IMR-90 (cell line): ENCODE data around the gene EMID1. TPM values are rescaled to one million over a fixed set of nuclear protein-coding genes. Genes with fewer than 3 reads are reported as not detected.
A peak's percentile ranks its signal among the peaks of the same experiment; 100 is the strongest.

Experiments used
- ATAC-seq: fragments of 200-7000 bp; cut with Tn5 transposase; 2 replicates; pipeline ENCODE4 v1.9.1; 2020; ENCODE audit warnings: low read depth, mild to moderate bottlenecking, moderate library complexity
- BruUV-seq: library from RNA; stranded (reverse); fragments of 400-500 nt; replicated peaks from 2 replicates; lab custom pipeline; 2021; lab: Mats Ljungman, UMichigan
- CTCF ChIA-PET: fragments of 300-600 bp; formaldehyde crosslinking; extraction: SDS; loops from one replicate; lab custom pipeline; 2021; ENCODE audit warnings: antibody characterized with exemption; lab: Yijun Ruan, JAX
- POLR2A ChIA-PET: fragments of 300-600 bp; sonication (Branson Sonifier 250); formaldehyde crosslinking; loops from one replicate; lab custom pipeline; 2022; ENCODE audit warnings: antibody characterized with exemption; ENCODE audit not compliant: unreplicated experiment; lab: Charles Lee
- DNase-seq: peaks from one replicate; pipeline ENCODE4 v3.0.0; 2013
- H2AFZ ChIP-seq: replicated peaks from 2 replicates; pipeline ENCODE3; 2013; ENCODE audit warnings: low read length, mild to moderate bottlenecking; ENCODE audit not compliant: poor library complexity
- H2AK5ac ChIP-seq: 2 replicates; pipeline ENCODE4 v1.6.1; 2013; ENCODE audit warnings: low read depth, low read length, inconsistent platforms
- H2AK9ac ChIP-seq: replicated peaks from 2 replicates; pipeline ENCODE3; 2013; ENCODE audit warnings: mild to moderate bottlenecking, low read depth, low read length, moderate library complexity; ENCODE audit not compliant: poor library complexity
- H2BK120ac ChIP-seq: 2 replicates; pipeline ENCODE4 v1.6.1; 2013; ENCODE audit warnings: low read depth, low read length, inconsistent platforms
- H2BK15ac ChIP-seq: 3 replicates; pipeline ENCODE4 v1.6.1; 2013; ENCODE audit warnings: low read depth, low read length, inconsistent platforms
- H2BK20ac ChIP-seq: 2 replicates; pipeline ENCODE4 v1.6.1; 2013; ENCODE audit warnings: low read depth, mild to moderate bottlenecking, inconsistent platforms, low read length, moderate library complexity
- H2BK5ac ChIP-seq: 2 replicates; pipeline ENCODE4 v1.6.1; 2013; ENCODE audit warnings: mild to moderate bottlenecking, low read depth, low read length, inconsistent platforms; ENCODE audit not compliant: poor library complexity, severe bottlenecking
- H3K14ac ChIP-seq: replicated peaks from 2 replicates; pipeline ENCODE4 v1.6.1; 2013; ENCODE audit warnings: low read depth, low read length, inconsistent platforms
- H3K18ac ChIP-seq: 2 replicates; pipeline ENCODE4 v1.6.1; 2013; ENCODE audit warnings: low read depth, low read length, control low read depth
- H3K23ac ChIP-seq: 2 replicates; pipeline ENCODE4 v1.6.1; 2013; ENCODE audit warnings: low read depth, low read length, inconsistent platforms
- H3K27ac ChIP-seq: 2 replicates; pipeline ENCODE4 v1.5.1; 2013; ENCODE audit warnings: mild to moderate bottlenecking, control low read depth, low read length; ENCODE audit not compliant: insufficient read depth
- H3K27me3 ChIP-seq: 2 replicates; pipeline ENCODE4 v1.6.1; 2013; ENCODE audit warnings: low read length; ENCODE audit not compliant: control insufficient read depth, insufficient read depth
- H3K36me3 ChIP-seq: 2 replicates; pipeline ENCODE4 v1.6.1; 2013; ENCODE audit warnings: low read length, mixed read lengths; ENCODE audit not compliant: control insufficient read depth, insufficient read depth
- H3K4ac ChIP-seq: 2 replicates; pipeline ENCODE4 v1.6.1; 2013; ENCODE audit warnings: low read depth, low read length, inconsistent platforms
- H3K4me1 ChIP-seq: 2 replicates; pipeline ENCODE4 v1.6.1; 2013; ENCODE audit warnings: low read length, mixed read lengths; ENCODE audit not compliant: control insufficient read depth, insufficient read depth
- H3K4me2 ChIP-seq: 2 replicates; pipeline ENCODE4 v1.6.1; 2013; ENCODE audit warnings: low read depth, mild to moderate bottlenecking, control low read depth, low read length, moderate library complexity
- H3K4me3 ChIP-seq: 2 replicates; pipeline ENCODE4 v1.5.1; 2013; ENCODE audit warnings: low read depth, mild to moderate bottlenecking, control low read depth, low read length, moderate library complexity; ENCODE audit not compliant: insufficient read depth
- H3K56ac ChIP-seq: 2 replicates; pipeline ENCODE4 v1.6.1; 2013; ENCODE audit warnings: low read length, inconsistent platforms; ENCODE audit not compliant: insufficient read depth; ENCODE audit errors: extremely low read depth
- H3K79me1 ChIP-seq, 2 experiments: 2 replicates each; pipeline ENCODE4 v1.6.1; 2013; ENCODE audit warnings: low read length in 2 of 2, inconsistent platforms in 1 of 2, low read depth in 1 of 2
- H3K9ac ChIP-seq: 2 replicates; pipeline ENCODE4 v1.6.1; 2013; ENCODE audit warnings: low read depth, low read length, control low read depth
- H3K9me1 ChIP-seq: 2 replicates; pipeline ENCODE4 v1.6.1; 2013; ENCODE audit warnings: low read length, inconsistent platforms; ENCODE audit not compliant: insufficient read depth
- H3K9me3 ChIP-seq: 2 replicates; pipeline ENCODE4 v1.6.1; 2013; ENCODE audit warnings: low read length; ENCODE audit not compliant: control insufficient read depth, insufficient read depth
- H4K20me1 ChIP-seq: 2 replicates; pipeline ENCODE4 v1.6.1; 2013; ENCODE audit warnings: low read length, inconsistent platforms; ENCODE audit not compliant: insufficient read depth
- H4K5ac ChIP-seq: 2 replicates; pipeline ENCODE4 v1.6.1; 2013; ENCODE audit warnings: mild to moderate bottlenecking, low read depth, low read length, control low read depth
- H4K8ac ChIP-seq, 2 experiments: 2 replicates each; pipeline ENCODE4 v1.6.1; 2013; ENCODE audit warnings: low read depth in 2 of 2, low read length in 2 of 2, control low read depth in 1 of 2, inconsistent platforms in 1 of 2
- H4K91ac ChIP-seq: 2 replicates; pipeline ENCODE4 v1.6.1; 2013; ENCODE audit warnings: low read depth, low read length, inconsistent platforms; ENCODE audit not compliant: insufficient read depth
- CHD1 ChIP-seq: IDR thresholded peaks from 2 replicates; pipeline ENCODE4 v1.6.1; 2012; ENCODE audit warnings: low read depth, low read length, improper control_type of control experiment
- MAFK ChIP-seq: IDR thresholded peaks from 2 replicates; pipeline ENCODE4 v1.6.1; 2012; ENCODE audit warnings: low read depth, low read length, improper control_type of control experiment
- NFE2L2 ChIP-seq: fragments of 150-350 bp; IDR thresholded peaks from 2 replicates; pipeline ENCODE4 v1.6.1; 2016; ENCODE audit warnings: low read depth, mild to moderate bottlenecking, low read length
- POLR2A ChIP-seq: IDR thresholded peaks from 2 replicates; pipeline ENCODE4 v1.6.1; 2012; ENCODE audit warnings: mild to moderate bottlenecking, low read depth, low read length
- WGBS, 2 experiments: methylation state at CpG; one replicate each; pipeline versions ENCODE4 v1.1.5 to v1.1.7; 2013; ENCODE audit warnings: missing lambda C conversion rate in 2 of 2; ENCODE audit not compliant: insufficient read length in 1 of 2; ENCODE audit errors: extremely low coverage in 2 of 2; 5-methylcytosine and 5-hydroxymethylcytosine counted together
- dilution Hi-C: fragments of 300-500 bp; cut with HindIII; formaldehyde crosslinking; loops from one replicate; pipeline ENCODE4 v1.14.3; 2018; ENCODE audit warnings: low sequenced_read_pairs; ENCODE audit not compliant: unreplicated experiment
- in situ Hi-C: fragments of 300-500 bp; cut with MboI; formaldehyde crosslinking; loops from 3 replicates; pipeline ENCODE4 v1.14.3; 2019; ENCODE audit warnings: low sequenced_read_pairs, inconsistent platforms, mixed read lengths
- intact Hi-C: fragments of 100-400 bp; cut with micrococcal nuclease; formaldehyde crosslinking; loops from 2 replicates; pipeline ENCODE4 v1.10.0; 2022
- polyA plus RNA-seq, 3 experiments: library from polyadenylated mRNA; depleted of rRNA; stranded (reverse); fragments of >200 nt; gene quantifications; 2 replicates each; pipeline ENCODE4 v1.2.3, GENCODE V29; 2012; ENCODE audit warnings: low replicate concordance in 1 of 3
- total RNA-seq: library from RNA; depleted of rRNA; stranded (reverse); fragments of >200 nt; gene quantifications from 2 replicates; pipeline ENCODE4 v1.2.3, GENCODE V29; 2012

Gene EMID1
- total and polyA plus RNA-seq, 2 of the 4 experiments (the other 2 are of a cell fraction): 0.54 to 1.3 TPM

- no peak overlapping the region for H4K91ac ChIP-seq
- TF ChIP-seq CHD1: no peak
- TF ChIP-seq NFE2L2: no peak
- no peak for TF ChIP-seq MAFK
- no peak for TF ChIP-seq POLR2A
- in situ Hi-C loops (no loop called here), dilution Hi-C loops (no loop called here), intact Hi-C loops (no loop called here)
- no peak overlapping the region for H3K18ac ChIP-seq
- H3K9me3 ChIP-seq: no peaks in the 10 kb centered on the region
- H3K27me3 ChIP-seq: no peaks in the 10 kb centered on the region
- no peak for DNase-seq
- H3K4me1 ChIP-seq: peaks cover 8% of the 10 kb centered on the region
- H3K23ac ChIP-seq: no peak overlapping the region
- 89% methylated on average over 11 of the region's 14 CpGs; no CpG with 5 or more reads in 1 of the 2 experiments for WGBS, 2 experiments
- H3K9me1 ChIP-seq: peaks cover 10% of the 10 kb centered on the region; the same call in 1 of the 2 replicates
- H3K9ac ChIP-seq: no peak overlapping the region
- no peak overlapping the region for H2BK120ac ChIP-seq
- no peak overlapping the region for H2AK5ac ChIP-seq
- no peak overlapping the region for H3K4me2 ChIP-seq
- no peak overlapping the region for H4K8ac ChIP-seq
- H2AK9ac ChIP-seq: peak overlapping the region; percentile 52
- H2BK20ac ChIP-seq: no peak overlapping the region
- H3K27ac ChIP-seq: no peak overlapping the region
- H3K36me3 ChIP-seq: peaks cover 22% of the 10 kb centered on the region
- no peak overlapping the region for H2BK15ac ChIP-seq
- H4K20me1 ChIP-seq: peaks cover 4% of the 10 kb centered on the region
- H2BK5ac ChIP-seq: no peak overlapping the region
- H4K5ac ChIP-seq: no peak overlapping the region
- ChIA-PET CTCF (no interaction called here), POLR2A (no interaction called here)
- no peak overlapping the region for H3K4me3 ChIP-seq
- H2AFZ ChIP-seq: no peak overlapping the region
- H3K14ac ChIP-seq: no peak overlapping the region
- no TSS peak for BruUV-seq
- H3K79me1 ChIP-seq: peaks cover 15 to 21% of the 10 kb centered on the region in 2 experiments; a peak in 3 of 4 replicates
- no peak for ATAC-seq
- H3K56ac ChIP-seq: no peak overlapping the region
- no peak overlapping the region for H3K4ac ChIP-seq
Measured at GRCh38 chr22:29263791-29264276, 58.1 kb downstream of the EMID1 start.
